Ascending aorta (tissue), 2 donors: ENCODE measurements around the gene ATP11A. TPM values are rescaled to one million over a fixed set of nuclear protein-coding genes. Genes with fewer than 3 reads are reported as not detected.
A peak's percentile ranks its signal among the peaks of the same experiment; 100 is the strongest.
"Not testable (repeated sequence)": the region's sequence is repeated elsewhere in the genome, so short reads cannot be mapped to it uniquely, and the experiment has no call there.

Source experiments
- DNase-seq, 2 donors: peaks; one replicate each; pipeline ENCODE4 v3.0.0-alpha.2; 2019; ENCODE audit warnings: low spot score in 2 of 2
- H3K27ac ChIP-seq, 2 donors: fragments of 200-600 bp; sonication (generic); one replicate each; pipeline ENCODE4 v1.5.1; 2016 to 2017; ENCODE audit warnings: mild to moderate bottlenecking in 1 of 2
- H3K27me3 ChIP-seq: fragments of 200-600 bp; sonication (generic); one replicate; pipeline ENCODE4 v1.5.1; 2017
- H3K36me3 ChIP-seq, 2 donors: fragments of 200-600 bp; sonication (generic); one replicate each; pipeline ENCODE4 v1.5.1; 2016
- H3K4me1 ChIP-seq, 2 donors: fragments of 200-600 bp; sonication (generic); one replicate each; pipeline ENCODE4 v1.5.1; 2016 to 2017; ENCODE audit warnings: mild to moderate bottlenecking in 1 of 2
- H3K4me3 ChIP-seq, 2 donors: fragments of 200-600 bp; sonication (generic); one replicate each; pipeline ENCODE4 v1.5.1; 2016 to 2017; ENCODE audit warnings: mild to moderate bottlenecking in 1 of 2
- H3K9me3 ChIP-seq, 2 donors: fragments of 200-600 bp; sonication (generic); one replicate each; pipeline ENCODE4 v1.5.1; 2016
- intact Hi-C: fragments of 100-400 bp; cut with DNase I; formaldehyde crosslinking; loops from one replicate; pipeline ENCODE4 v1.15.1; 2023
- total RNA-seq: library from RNA; depleted of rRNA; stranded (reverse); fragments of >200 nt; gene quantifications from one replicate; pipeline ENCODE4 v1.1.0, GENCODE V29; 2016
- TF ChIP-seq, protein P1 (sequence below), 3 experiments: fragments of 200-600 bp in 2 of 3; fragments of 450-650 bp in 1 of 3; sonication (generic) in 2 of 3; IDR thresholded peaks; one replicate each; pipeline ENCODE4 v1.5.1; 2016 to 2019; ENCODE audit warnings: antibody characterized with exemption in 3 of 3, mild to moderate bottlenecking in 1 of 3, moderate library complexity in 1 of 3

Gene ATP11A
- total RNA-seq, 1 donor from 2014 or later: 50.1 TPM

- intact Hi-C loops: no loop called here
- TF ChIP-seq, protein P1, sequence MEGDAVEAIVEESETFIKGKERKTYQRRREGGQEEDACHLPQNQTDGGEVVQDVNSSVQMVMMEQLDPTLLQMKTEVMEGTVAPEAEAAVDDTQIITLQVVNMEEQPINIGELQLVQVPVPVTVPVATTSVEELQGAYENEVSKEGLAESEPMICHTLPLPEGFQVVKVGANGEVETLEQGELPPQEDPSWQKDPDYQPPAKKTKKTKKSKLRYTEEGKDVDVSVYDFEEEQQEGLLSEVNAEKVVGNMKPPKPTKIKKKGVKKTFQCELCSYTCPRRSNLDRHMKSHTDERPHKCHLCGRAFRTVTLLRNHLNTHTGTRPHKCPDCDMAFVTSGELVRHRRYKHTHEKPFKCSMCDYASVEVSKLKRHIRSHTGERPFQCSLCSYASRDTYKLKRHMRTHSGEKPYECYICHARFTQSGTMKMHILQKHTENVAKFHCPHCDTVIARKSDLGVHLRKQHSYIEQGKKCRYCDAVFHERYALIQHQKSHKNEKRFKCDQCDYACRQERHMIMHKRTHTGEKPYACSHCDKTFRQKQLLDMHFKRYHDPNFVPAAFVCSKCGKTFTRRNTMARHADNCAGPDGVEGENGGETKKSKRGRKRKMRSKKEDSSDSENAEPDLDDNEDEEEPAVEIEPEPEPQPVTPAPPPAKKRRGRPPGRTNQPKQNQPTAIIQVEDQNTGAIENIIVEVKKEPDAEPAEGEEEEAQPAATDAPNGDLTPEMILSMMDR (IDR thresholded peaks at IDR 0.05): no peak
- Histone ChIP-seq H3K27me3 (no peaks in the 10 kb centered on the region), H3K4me1 (no peaks in the 10 kb centered on the region), H3K27ac (no peak overlapping the region), H3K36me3 (peaks cover 3 to 28% of the 10 kb centered on the region in 2 donors), H3K4me3 (no peak overlapping the region), H3K9me3 (no peaks in the 10 kb centered on the region)
- DNase-seq: no peak
Measured at GRCh38 chr13:112785483-112785856, 95.6 kb downstream of the ATP11A start.

DNA sequence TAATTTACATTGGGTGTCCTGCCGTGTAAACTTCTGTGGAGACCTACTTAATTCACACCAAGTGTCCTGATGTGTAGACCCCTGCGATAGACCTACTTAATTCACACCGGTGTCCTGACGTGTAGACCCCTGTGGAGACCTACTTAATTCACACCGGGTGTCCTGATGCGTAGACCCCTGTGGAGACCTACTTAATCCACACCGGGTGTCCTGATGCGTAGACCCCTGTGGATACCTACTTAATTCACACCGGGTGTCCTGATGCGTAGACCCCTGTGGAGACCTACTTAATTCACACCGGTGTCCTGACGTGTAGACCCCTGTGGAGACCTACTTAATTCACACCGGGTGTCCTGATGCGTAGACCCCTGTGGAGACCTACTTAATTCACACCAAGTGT is 97.0 kb downstream of the ATP11A start:
- H3K9me3 ChIP-seq, H3K4me3 ChIP-seq, H3K27ac ChIP-seq, intact Hi-C loops, H3K27me3 ChIP-seq, H3K4me1 ChIP-seq: not testable (repeated sequence)
- peak in 1 of 2 donors; percentile 27 for DNase-seq
- H3K36me3 ChIP-seq: peaks cover 3 to 28% of the 10 kb centered on the region in 2 donors

DNA sequence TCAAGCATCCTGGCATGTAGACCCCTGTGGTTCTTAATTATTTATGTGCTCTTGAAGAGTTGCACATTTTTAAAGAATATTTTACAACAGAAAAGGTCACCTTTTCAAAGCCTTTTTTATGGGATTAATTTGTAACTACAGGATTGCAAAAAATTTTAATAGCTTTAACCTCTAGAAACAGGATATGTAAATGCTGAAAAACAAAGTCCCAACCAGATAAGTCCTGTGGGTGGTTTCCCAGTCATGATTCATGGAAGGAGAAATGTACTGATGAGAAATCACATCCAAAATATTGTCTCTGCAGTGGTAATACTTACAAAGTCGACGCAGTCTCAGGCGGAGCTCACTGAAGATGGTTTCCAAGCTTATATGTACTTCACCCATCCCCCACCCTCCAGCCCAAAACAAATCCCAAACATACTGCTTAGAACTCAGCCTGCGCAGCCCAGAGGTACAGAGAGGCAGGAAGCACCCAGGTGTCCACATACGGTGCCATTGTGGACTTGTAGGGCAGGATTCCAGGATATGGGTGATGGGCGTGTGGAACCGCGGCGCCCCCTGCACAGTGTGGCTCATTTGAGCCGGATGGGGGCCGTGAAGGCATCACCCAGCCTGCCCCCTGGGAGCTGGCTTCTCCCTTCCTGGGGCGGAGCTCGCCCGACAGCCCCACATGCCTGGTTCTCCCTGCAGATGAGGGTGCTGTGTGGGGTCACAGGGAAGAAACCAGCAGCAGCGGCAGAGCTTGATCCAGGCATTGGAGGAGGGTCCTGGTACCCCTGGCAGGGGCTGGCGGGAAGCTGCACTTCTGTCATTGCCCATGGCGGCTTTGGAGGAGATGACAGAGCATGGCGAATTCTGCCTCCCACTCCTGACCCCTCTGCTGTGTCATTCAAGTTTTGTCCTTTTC is 101.2 kb downstream of the ATP11A start:
- no peaks in the 10 kb centered on the region for H3K27me3 ChIP-seq
- H3K4me3 ChIP-seq: no peak overlapping the region
- peak in 1 of 2 donors; percentile 56 for DNase-seq
- no peaks in the 10 kb centered on the region for H3K4me1 ChIP-seq
- no peaks in the 10 kb centered on the region for H3K9me3 ChIP-seq
- H3K27ac ChIP-seq: no peak overlapping the region
- TF ChIP-seq, protein P1 (IDR thresholded peaks at IDR 0.05): no peak
- intact Hi-C loops: no loop called here
- H3K36me3 ChIP-seq: peaks cover 3 to 19% of the 10 kb centered on the region in 2 donors

DNA sequence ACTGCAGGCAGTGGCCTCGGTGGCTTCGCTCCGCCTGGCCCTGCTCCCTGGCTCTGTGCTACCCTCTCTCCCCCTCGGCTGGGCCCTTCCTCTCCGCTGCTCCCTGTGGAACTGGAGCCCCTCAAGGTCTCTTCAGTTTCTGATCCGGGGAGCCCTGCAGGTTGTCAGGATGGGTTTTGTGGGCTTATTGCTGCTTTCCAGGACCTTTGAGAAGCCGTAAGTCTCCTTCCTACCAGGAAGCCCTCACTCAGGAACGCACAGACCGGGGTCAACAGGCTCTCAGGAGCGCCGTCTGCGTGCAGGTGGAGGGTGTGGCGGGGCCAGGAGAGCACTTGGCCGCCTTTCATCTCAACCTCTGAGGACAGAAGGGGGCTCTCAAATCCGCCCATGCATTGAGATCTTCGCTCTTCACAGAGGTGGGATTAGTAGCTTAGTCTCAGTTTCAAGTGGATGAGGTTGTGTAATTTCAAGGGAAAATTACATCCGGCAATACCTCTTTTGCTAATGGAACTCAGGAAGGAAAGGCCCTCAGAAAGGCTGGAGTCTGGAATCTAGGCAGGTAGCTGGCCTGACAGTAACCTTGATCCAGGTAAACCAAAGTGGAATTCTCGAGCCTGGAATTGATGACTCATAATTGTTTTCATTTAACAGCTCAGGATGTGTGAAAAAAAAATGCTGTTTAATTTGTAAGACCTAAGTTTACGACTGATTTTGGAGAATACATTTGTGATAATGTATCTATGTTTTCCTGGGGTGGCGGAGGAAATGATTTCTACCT is 102.0 kb downstream of the ATP11A start:
- no peaks in the 10 kb centered on the region for H3K4me1 ChIP-seq
- H3K27ac ChIP-seq: no peak overlapping the region
- peak in 1 of 2 donors; percentile 37 for DNase-seq
- intact Hi-C loops: no loop called here
- H3K4me3 ChIP-seq: no peak overlapping the region
- TF ChIP-seq, protein P1 (IDR thresholded peaks at IDR 0.05): no peak
- H3K36me3 ChIP-seq: peaks cover 3 to 14% of the 10 kb centered on the region in 2 donors
- H3K9me3 ChIP-seq: no peaks in the 10 kb centered on the region
- H3K27me3 ChIP-seq: no peaks in the 10 kb centered on the region

DNA sequence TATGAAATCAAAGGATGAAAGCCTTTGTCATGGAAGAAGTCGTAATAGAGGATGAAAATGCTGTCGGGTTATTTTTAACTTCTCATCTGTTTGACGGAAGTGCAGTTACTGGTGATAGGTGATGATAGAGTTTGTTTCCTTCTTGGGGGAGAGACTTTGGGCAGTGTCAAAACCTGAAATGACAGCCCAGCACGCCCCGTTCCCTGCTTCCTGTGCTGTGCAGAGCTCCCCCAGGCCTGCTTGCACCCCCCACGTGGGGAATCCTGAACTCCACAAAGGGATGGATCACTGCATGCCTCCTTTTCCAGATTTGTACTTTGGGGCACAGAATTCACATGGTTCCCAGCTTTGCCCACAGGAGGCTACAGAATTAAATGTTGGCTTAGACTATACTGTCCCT is 102.7 kb downstream of the ATP11A start:
- intact Hi-C loops: no loop called here

More for the DNA sequence above, 102.7 kb downstream of the ATP11A start:
- H3K27me3 ChIP-seq: no peaks in the 10 kb centered on the region
- no peaks in the 10 kb centered on the region for H3K4me1 ChIP-seq
- H3K36me3 ChIP-seq: peaks cover 3 to 14% of the 10 kb centered on the region in 2 donors
- no peak overlapping the region for H3K4me3 ChIP-seq
- no peak overlapping the region for H3K27ac ChIP-seq
- TF ChIP-seq, protein P1 (IDR thresholded peaks at IDR 0.05): no peak
- H3K9me3 ChIP-seq: no peaks in the 10 kb centered on the region
- peak in 1 of 2 donors; percentile 25 for DNase-seq
